NCI-H748 (cell line): ENCODE data around the gene GDPD4.

Source experiments
- DNase-seq: peaks from one replicate; lab custom pipeline; 2025; ENCODE audit not compliant: unreplicated experiment; lab: John Stamatoyannopoulos, UW

GDPD4 gene, protein sequence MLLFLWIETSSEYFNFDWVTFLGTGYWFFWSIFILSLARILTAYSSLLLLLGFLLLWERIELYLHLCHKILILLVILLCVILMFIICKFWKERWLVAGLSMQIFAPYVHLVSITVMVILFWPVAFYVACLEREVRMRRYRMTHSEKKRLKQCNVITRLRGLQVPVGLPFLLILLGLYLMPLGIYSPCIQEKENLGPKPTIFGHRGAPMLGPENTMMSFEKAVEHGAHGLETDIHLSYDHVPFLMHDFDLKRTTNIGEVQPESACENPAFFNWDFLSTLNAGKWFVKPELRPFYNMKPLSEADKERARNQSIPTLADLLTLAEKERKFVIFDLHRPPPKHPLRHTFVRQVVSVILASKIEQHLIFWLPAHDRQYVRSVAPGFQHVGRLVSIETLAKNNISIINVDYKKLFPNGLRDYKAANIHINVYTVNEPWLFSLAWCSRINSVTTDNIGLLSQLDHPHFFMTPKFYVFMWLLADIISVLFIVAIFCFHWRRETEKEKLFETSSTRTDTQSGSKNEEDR

DNA sequence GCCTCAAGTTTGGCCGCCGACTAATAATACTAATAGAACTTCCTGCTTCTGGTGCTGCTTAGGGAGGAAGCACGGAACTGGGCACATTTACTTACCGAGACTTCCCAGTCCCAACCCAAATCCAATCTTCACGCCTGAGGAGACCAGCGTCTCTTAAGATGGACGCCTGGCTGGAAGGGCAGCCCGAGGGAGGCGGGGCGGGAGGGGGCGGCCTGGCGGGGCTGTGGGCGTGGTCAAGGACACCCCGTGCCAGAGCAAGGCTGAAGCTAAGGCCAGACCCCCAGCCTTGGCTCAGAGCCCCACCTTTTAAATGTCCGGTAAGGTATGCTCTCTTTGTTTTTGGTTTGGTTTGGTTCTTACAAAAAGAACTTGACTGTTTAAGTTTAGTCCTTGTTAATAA lies at the start of gene GDPD4:
Gene GDPD4, minus strand, starts transcription at position 177 of the 400 bp plus-strand sequence. CDS start 16,549 bp downstream, outside the sequence.
- no peak for DNase-seq

DNA sequence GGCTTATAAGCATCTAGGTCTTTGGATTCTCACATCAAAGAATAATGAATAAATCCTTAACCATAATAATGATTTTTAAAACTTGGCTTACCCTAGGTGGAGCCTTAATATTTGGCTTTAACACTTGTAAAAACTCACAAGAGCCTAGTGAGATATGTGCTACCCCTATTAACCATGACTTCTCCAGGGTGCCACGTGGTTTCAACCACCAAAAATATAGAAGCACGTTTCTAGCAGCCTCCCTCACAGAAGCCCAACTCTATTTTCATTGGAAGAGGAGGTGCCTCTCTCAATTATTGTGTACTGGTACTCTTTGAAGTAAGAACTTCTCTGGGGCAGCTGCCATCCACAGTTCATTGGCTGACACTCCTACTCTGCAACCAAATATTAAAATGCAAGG lies 46.5 kb upstream of the GDPD4 start:
- no peak for DNase-seq

DNA sequence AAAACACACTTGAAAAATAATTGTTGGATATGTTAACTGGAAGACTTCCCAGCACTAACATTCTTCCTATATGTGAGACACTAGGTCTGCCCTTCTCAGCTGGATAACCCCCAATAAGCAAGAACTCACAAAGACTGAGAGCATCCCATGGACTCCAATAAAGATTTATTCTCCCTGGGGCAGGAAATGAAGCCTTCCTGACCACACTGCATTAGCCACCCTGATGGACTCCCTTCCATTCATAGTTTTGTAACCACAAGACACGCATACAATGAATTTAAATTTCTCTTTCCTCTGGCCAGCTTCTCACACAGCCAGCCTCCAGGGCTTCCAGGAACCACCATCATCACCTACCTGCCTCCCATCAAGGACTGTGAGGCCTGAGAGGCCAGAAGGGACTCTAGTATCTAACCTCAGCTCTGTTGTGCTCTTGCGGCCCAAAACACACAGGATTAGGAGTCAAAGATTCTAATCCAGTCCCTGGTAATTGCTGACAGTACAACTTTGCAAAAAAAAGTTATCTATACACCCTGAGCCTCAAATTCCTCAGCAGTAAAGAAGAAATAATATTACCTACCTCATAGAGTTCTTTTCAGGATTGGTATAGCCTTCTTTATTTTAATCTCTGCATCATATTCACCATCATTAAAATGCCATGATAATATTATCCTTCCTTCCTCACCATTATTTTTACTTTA lies 45.6 kb upstream of the GDPD4 start:
- DNase-seq: no peak

DNA sequence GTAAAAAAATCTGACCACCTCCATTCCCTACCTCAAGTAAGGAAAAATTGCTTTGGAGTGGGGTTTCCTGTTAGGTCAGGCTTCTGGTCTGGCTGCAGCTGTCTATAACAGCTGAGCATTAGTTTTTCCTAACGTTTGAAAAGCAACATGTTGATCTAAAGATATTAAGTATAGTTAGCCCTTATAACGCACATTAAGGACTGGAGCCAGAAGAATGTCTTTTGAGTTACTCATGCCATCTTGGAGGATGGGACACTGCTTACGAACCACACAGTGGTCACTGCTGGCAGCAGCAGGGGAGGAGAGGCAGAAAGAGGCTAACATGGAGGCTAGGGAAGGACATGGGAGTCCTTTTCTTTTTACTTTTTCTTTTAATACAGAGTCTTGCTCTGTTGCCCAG lies 44.1 kb upstream of the GDPD4 start:
- no peak for DNase-seq

DNA sequence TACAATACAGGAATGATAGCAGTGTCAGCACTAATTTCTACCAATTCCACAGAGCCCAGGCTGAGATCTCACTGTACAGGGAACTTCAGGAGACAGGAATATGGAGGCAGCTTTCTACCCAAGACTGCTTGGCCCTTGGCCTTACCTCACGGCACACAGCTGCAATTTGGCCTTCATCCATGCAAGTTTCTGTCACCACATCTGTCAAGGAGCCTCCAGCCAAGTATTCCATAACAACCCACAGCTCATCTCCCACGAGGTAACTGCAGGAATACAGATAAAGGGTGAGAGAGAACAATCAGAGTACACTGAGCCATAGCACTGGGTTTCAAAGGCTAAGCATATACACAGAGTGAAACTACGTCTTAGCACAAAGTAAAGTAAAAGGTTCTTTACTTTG lies 39.0 kb upstream of the GDPD4 start:
- no peak for DNase-seq

DNA sequence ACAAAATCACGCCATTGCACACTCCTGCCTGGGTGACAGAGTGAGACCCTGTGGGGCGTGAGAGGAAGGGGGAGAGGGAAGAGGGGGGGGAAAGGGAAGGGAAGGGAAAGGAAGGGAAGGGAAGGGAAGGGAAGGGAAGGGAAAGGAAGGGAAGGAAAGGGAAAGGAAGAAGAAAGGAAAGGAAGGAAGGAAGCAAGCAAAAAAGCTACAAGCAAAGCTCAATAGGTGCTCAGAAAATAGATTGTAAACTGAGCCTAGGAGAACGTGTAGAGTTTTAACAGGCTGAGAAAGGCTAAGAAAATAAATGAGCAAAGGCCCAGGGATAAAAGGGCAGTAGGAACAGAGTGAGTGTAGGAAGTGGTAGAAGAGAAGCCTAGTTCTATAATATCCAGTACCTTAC lies 30.8 kb upstream of the GDPD4 start:
- no peak for DNase-seq

DNA sequence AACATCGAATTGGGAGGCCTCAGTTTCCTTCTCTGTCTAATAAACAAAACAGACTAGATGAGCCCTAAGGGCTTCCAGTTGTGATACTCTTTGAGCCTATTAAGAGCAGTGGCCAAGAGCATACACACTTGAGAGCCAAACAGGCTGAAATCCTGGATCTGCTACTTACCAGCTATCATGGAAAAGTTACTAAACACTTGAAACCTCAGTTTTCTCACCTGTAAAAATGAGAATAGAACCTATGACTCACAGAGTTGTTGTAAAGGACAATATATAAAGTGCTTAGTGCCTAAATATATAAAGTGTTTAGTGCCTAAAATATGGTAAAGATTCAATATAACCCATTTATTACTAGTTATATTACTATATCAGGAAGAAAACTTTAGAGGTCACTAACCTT lies 23.7 kb upstream of the GDPD4 start:
- no peak for DNase-seq

DNA sequence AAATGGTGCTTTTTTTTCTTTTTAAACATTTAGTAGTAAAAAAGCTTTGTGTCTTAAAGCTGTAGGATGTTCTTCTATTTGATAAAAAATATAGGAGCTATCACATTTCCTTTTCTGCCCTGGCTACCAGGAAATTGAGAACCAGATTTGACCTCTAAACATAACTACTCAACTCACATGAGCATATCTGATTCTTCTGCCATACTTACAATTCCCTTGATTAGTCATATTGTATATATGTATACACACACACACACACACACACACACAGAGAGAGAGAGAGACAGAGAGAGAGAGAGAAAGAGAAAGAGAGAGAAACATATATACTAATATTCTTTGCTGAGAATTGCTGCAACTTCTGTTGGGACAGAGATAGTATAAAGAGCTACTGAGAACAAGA lies 23.0 kb upstream of the GDPD4 start:
- DNase-seq: no peak

DNA sequence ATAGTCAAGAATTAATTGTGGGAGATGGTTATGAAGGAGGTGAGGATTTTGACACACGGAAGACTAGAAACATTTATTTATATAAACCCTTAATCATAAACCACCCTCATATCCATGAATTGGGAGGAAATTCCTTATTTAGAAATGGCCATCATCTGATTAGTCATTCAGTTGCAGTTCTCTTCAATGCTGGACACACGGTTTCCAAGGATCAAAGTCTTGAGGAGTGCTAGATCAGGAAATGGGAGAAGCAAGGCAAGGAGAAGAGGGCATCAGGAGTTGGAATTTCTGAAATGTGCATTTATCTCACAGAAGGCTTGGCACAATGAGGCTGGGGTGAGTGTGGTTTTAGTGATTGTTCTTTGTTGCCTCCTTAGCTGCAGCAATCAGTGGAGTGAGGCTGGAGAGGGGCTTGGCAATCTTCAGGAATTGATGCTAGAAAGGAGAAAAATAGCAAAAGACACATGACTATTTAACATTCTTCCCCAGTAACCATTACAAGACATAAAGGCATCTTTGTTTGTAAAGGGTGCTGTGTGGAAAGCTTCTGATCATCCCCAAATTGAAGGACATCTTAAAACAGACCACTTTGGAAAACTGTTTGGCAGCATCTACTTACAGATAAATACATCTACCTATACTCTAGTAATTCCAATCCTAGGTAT lies 21.6 kb upstream of the GDPD4 start:
- no peak for DNase-seq

DNA sequence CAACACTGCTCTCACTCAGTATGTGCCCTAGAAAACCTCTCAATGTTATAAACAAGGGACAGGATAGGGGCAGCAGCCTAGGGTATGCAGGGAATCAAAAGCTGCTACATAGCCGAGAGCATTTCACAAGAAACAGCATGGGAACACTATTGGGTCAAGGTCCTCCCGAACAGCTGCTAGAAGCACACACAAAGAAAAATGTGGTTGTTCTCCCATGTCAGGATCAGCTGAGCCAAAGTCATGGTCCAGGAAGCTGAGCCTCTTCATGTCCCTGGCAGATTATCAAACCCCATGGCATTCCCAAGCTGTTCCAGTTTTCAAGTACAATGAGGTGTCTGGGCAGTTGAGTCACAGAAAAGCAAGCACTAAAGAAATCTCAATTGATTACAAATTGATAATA lies 21.0 kb upstream of the GDPD4 start:
- DNase-seq: no peak

DNA sequence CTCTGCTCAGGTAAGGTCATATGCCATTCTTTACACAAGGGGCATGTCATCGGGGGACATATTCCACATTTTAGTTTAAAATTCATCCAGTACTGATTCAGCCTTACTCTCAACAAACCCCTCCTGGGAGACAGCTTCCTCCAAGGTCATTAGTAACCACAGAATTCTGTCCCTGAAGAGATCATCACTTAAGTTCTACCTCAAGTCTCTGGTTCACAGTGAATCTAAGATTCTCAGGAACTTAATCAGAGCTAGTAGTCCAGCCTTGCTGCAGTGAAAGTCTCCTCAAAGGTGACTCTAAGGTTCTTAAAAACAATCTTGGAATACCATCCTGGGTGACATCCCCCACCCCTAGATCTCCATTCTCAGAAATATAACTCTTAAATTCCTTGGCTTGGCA lies 18.9 kb upstream of the GDPD4 start:
- DNase-seq: no peak

DNA sequence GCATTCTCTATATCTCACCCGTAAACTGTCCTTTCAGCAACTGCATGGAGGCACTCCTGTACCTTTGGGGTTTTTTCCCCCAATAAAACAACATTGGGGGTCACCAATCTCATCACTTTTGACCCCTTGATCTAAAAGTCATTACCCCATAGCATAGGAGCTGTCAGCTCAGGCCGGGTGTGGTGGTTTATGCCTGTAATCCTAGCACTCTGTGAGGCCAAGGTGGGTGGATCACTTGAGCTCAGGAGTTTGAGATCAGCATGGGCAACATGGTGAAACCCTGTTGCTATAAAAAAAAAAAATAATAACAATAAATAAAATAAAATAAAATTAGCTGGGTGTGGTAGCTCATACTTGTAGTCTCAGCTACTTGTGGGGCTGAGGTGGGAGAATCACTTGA lies 17.1 kb upstream of the GDPD4 start:
- DNase-seq: no peak

DNA sequence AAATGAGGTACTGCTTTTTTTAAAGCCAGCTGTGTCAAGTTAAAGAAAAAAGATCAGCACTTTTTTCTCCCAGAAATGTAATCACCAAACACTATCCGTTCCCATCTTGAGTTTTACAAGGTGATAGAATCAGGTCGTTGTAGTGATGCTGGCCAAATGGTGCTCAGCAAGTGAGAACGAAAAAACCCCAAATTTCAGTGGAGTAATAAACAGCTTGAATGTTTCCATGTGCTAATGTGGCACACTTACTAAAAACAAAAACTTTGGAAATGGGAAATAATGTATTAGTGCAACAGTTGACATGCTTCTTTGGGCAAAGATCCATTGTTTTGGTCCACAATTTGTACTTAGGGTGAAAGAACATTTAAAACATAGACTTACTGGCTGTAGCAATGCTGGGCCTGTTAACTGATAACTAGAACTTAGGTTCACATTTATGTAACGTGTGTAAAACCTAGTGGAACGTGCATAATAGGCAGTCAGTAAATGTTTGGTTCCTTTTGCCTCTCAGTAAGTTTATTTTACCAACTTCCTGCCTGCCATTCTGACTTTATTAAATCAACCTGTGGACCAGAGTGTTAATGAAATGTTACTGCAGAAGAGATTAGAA lies 15.4 kb upstream of the GDPD4 start:
- DNase-seq: no peak

DNA sequence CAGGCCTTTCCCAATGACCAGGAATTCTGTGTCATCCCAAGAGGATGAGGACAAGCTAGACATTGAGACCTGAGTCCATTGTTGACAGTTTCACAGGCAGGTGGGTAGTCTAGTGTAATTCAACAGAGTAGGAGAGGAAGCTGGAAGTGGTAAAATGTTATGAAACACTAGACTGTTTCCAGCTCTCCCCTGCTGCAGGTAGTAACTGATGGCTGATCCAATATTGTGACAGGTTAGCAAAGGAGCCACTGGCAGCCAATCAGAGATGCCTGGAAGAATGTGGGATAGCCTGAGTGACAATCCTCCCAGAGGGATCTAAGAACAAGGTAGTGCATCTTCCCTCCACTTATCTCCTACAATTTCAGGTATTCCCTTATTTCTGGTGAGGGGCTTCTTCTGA lies 10.6 kb upstream of the GDPD4 start:
- DNase-seq: no peak

DNA sequence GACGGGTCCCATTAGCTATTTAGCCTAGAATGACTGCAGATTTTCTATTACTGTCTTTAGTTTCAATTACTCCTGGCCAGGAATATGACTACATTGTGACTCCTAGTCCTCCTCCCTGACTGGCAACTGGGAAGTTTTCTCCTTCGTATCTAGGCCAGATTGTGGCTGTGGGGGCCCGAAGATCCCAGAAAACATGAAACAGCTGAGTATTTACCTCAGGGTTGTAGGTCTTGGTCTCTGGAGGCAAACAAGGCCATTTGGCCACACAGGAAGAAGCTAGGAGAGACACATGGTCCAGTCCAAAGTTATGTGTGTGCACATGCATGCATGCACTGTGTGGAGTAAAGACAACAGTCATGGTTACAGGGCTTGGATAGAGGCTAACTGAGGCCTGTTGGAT lies 10.2 kb upstream of the GDPD4 start:
- no peak for DNase-seq

DNA sequence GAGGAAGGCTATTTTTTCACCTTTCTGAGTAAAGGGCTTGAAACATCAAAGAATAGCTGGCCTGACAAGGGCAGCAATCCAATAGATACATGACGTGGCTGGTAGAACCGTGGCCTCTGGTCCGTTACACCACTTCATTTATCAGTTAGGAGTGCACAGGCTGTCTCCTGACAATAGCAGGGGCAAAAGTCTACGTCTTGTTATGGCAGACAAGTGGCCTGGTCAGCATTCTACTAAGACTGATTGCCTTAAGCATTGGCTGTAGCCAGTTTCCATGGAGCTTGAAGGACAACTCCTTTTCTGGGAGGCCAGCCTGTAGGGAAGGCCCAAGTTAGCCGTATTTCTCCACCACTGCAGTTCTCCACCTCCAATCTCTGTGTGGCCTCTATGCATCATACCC lies 9.2 kb upstream of the GDPD4 start:
- no peak for DNase-seq

DNA sequence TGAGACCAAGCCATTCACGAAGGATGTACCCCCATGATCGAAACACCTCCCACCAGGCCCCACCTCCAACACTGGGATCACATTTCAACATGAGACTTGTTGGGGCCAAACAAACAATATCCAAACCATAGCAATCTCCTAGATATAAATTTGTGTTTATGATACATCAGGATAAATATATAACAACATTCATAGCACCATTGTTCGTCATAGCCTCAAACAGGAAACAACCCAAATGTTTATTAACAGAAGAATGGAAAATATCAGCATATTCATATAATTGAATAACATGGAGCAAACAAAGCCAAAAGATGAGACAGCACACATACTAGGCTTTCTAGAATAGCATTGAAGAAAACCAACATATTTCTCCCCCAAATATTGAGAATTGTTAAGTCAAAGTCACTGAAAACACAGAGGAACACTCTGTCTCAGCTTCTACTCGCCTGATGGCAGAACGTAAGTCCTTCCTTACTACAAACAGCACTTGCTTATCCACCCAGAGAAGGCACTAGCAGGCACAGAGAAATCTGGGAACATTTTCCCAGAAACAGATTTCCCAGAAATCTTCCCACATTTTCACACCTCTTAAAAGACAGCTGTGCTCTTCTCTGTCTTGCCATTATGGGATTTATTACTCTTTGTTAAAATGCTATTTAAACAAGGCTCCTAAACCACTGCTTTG lies 8.1 kb upstream of the GDPD4 start:
- no peak for DNase-seq

DNA sequence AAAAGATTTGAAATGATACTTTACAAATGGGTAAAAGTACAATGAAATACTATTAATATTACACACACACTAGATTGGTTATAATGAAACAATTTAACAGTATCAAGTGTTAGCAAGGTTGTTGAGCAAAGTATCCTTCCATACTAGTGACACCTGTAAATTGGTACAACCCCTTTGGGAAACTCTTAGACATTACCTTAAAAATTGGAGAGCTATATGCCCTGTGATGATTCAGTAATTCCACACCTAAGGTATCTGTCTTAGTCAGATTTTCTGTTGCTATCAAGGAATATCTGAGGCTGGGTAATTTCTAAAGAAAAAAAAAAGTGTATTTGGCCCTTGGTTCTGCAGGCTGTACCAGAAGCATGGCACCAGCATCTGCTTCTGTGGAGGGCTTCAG lies 7.4 kb upstream of the GDPD4 start:
- DNase-seq: no peak

DNA sequence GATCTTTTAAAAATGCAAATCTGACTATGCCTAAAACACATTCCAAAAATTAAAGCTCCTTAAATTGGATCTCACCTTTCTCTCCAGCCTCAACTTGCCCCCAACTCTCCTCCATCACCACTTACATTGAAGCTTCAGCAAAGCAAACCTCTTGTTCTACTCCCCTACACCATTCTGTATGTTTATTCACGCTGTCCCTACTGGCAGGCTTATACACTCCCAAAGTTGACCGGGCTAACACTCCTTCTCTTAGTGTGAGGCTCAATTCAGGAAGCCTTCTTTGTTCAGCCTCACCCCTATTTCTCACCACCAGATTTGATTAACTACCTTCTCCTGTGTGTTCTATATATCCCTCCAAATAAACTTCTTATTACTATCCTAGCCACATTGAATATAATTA lies 1.8 kb upstream of the GDPD4 start:
- DNase-seq: no peak

DNA sequence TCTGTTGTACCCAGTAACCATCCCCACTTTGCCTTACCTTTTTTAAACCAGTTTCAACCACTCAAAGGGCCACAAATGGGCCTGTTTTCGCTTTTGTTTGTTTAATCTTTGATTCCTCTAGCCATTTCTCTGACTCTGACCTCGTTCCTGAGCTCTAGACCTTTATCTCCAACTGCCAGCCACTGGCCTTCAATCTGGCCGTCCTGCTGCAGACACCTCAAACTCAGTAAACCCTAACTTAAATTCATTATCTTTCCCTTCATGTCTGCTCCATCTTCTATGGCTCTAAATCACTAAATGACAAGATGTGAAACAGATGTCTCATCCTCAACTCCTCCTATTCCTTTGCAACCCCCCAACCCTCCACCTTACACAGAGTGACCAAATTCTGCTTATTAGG lies 1.3 kb upstream of the GDPD4 start:
- DNase-seq: no peak

DNA sequence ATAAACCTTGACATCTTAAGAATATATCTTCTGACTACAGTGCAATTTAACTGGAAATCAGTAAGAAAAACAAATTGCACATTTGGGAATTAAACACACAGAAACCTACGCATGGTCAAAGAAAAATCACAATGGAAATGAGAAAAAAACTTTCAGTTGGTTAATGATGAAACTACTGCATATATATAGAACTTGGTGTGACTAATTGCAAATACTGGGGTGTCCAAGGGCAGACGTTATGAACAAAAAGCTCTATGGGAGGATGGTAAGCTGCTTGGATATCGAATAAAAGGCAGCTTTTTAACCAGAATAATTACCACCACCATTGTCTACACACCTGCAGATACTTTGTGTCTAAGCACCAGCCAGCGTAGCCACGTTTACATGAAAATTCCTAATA lies 791 bp downstream of the GDPD4 start:
- DNase-seq: no peak
